ENCODE data around the gene NF2. TPM values are rescaled to one million over a fixed set of nuclear protein-coding genes. Genes with fewer than 3 reads are reported as not detected.
A peak's percentile ranks its signal among the peaks of the same experiment; 100 is the strongest.

The NF2 gene
- total RNA-seq, 3 donors from 2014 or later, result 21.1 to 36.1 (median 31.8) TPM

DNA sequence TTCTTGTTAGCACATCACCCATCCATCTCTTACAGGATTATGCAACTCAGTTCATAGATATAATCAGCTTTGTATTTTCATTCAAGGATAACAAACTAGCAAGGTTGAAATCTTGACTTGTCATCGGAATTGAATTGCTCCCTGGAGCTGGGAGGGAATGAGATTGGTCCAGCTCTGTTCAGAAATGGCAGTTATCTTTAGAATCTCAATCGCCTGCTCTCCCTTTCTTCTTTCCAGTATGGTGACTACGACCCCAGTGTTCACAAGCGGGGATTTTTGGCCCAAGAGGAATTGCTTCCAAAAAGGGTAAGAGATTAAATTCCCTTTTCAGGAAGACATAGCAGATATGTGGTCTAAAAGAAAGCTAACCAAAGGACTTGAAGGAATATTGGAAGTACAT, 51.0 kb downstream of the NF2 start:
- no peak for DNase-seq (ENCODE audit: low spot score in 2 of 2)
- Histone ChIP-seq H3K27ac (no peak overlapping the region), H3K9me3 (no peaks in the 10 kb centered on the region), H3K4me3 (no peak overlapping the region), H3K36me3 (no peaks in the 10 kb centered on the region), H3K4me1 (peaks cover 0 to 4% of the 10 kb centered on the region in 2 donors), H3K27me3 (no peaks in the 10 kb centered on the region)
- no peak for TF ChIP-seq POLR2AphosphoS5 (IDR thresholded peaks at IDR 0.05)
- TF ChIP-seq POLR2A (IDR thresholded peaks at IDR 0.05), result no peak
- TF ChIP-seq, protein P1, sequence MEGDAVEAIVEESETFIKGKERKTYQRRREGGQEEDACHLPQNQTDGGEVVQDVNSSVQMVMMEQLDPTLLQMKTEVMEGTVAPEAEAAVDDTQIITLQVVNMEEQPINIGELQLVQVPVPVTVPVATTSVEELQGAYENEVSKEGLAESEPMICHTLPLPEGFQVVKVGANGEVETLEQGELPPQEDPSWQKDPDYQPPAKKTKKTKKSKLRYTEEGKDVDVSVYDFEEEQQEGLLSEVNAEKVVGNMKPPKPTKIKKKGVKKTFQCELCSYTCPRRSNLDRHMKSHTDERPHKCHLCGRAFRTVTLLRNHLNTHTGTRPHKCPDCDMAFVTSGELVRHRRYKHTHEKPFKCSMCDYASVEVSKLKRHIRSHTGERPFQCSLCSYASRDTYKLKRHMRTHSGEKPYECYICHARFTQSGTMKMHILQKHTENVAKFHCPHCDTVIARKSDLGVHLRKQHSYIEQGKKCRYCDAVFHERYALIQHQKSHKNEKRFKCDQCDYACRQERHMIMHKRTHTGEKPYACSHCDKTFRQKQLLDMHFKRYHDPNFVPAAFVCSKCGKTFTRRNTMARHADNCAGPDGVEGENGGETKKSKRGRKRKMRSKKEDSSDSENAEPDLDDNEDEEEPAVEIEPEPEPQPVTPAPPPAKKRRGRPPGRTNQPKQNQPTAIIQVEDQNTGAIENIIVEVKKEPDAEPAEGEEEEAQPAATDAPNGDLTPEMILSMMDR (IDR thresholded peaks at IDR 0.05), result no peak
- intact Hi-C loops (cut with DNase I; ENCODE audit: low total_unique reads), result no loop called here

DNA sequence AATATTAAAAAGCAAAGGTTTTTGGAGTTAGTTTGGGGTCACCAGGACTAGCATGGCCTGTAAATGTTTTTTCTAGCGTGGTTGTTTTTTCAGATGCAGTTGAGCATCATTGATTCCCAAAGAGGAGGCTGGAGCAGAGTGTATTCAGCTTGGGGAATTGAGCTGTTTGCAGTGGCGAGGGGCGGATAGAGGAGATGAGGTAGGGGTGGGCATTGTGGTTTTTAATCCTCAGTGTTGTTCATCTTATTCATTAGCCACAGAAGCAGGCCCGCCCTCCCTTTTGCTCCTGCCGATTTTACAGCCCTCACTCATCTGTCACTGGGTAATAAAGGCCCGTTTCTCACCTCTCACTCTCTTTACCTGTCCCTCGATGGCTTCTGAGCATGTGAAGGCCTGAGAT, 51.4 kb downstream of the NF2 start:
- no peaks in the 10 kb centered on the region for H3K9me3 ChIP-seq
- no peaks in the 10 kb centered on the region for H3K27me3 ChIP-seq
- TF ChIP-seq POLR2A (IDR thresholded peaks at IDR 0.05) (no peak), POLR2AphosphoS5 (IDR thresholded peaks at IDR 0.05) (no peak)
- TF ChIP-seq, protein P1 (IDR thresholded peaks at IDR 0.05), result no peak
- no peak overlapping the region for H3K27ac ChIP-seq
- intact Hi-C loops (cut with DNase I; ENCODE audit: low total_unique reads), result no loop called here
- no peak overlapping the region for H3K4me3 ChIP-seq
- DNase-seq (ENCODE audit: low spot score in 2 of 2), result no peak
- peaks cover 0 to 4% of the 10 kb centered on the region in 2 donors for H3K4me1 ChIP-seq
- H3K36me3 ChIP-seq, result no peaks in the 10 kb centered on the region

DNA sequence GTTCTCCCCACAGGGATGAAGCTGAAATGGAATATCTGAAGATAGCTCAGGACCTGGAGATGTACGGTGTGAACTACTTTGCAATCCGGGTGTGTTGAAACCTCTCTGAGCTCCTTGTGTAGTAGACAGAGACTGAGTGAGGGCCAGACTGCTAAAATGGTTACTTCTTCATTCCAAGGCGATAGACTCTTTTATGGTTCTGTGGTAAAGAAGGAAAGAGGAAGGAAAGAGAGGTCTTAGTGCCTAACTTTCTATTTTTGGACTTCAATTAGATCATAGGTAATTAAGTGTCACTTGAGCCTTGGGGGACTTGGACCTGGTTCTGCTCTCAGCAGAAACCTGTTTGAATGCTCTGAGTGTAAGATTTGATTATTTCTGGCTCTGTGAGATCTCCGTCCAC, 54.7 kb downstream of the NF2 start:
- TF ChIP-seq POLR2A (IDR thresholded peaks at IDR 0.05), result no peak
- no peaks in the 10 kb centered on the region for H3K36me3 ChIP-seq
- no peaks in the 10 kb centered on the region for H3K27me3 ChIP-seq
- peak overlapping the region; percentile 60 to 65 for H3K27ac ChIP-seq
- no peak overlapping the region for H3K4me3 ChIP-seq
- peaks cover 0 to 4% of the 10 kb centered on the region in 2 donors for H3K4me1 ChIP-seq
- intact Hi-C loops (cut with DNase I; ENCODE audit: low total_unique reads), result no loop called here
- H3K9me3 ChIP-seq, result no peaks in the 10 kb centered on the region
- no peak for DNase-seq (ENCODE audit: low spot score in 2 of 2)

DNA sequence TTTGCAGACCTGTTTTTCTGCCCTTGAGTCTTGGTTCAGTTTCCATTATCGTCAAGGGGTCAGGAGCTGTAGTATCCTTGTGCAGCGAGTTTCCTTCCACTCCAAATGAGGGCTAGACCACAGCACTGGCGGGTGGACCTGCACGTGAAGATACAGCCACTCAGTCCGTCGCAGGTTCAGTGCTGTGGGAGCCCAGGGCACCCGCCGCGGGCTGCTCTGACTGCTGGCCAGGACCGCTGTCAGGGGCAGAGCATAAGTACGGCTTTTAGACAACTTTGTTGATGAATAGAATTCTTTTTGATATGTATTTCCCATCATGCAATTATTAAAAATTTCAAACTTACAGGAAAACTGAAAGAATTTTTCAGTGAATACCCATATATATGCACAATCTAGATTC, 56.6 kb downstream of the NF2 start:
- Histone ChIP-seq H3K27me3 (no peaks in the 10 kb centered on the region), H3K4me3 (no peak overlapping the region), H3K27ac (no peak overlapping the region), H3K9me3 (no peaks in the 10 kb centered on the region), H3K4me1 (no peaks in the 10 kb centered on the region), H3K36me3 (no peaks in the 10 kb centered on the region)
- intact Hi-C loops (cut with DNase I; ENCODE audit: low total_unique reads), result no loop called here
- DNase-seq (ENCODE audit: low spot score in 2 of 2), result no peak
- TF ChIP-seq POLR2A (IDR thresholded peaks at IDR 0.05), result no peak
- TF ChIP-seq POLR2AphosphoS5 (IDR thresholded peaks at IDR 0.05), result no peak
- TF ChIP-seq, protein P1 (IDR thresholded peaks at IDR 0.05), result no peak

DNA sequence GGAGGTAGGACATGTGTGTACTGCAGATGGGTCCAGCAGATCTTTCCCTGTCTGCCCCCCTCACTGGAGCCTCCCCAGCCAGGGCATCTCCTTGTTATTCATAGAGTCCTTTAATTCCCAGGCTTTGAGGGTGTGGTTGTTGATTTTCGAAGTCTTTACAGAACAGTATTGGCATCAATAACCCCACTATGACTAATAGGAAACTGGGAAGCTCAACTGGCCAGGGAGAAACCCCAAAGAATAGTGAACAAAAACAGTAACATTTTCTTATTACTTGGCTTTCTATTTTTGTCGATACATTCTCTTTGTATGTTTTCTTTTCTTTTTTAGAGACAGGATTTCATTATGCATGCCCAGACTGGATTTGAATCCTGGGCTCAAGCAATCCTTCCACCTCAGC, 57.9 kb downstream of the NF2 start:
- Histone ChIP-seq H3K27me3 (no peaks in the 10 kb centered on the region), H3K27ac (peak overlapping the region; percentile 14 to 58), H3K4me3 (no peak overlapping the region), H3K4me1 (no peaks in the 10 kb centered on the region), H3K9me3 (no peaks in the 10 kb centered on the region), H3K36me3 (no peaks in the 10 kb centered on the region)
- intact Hi-C loops (cut with DNase I; ENCODE audit: low total_unique reads), result no loop called here
- TF ChIP-seq, protein P1 (IDR thresholded peaks at IDR 0.05), result no peak
- TF ChIP-seq POLR2AphosphoS5 (IDR thresholded peaks at IDR 0.05) (no peak), POLR2A (IDR thresholded peaks at IDR 0.05) (no peak)
- no peak for DNase-seq (ENCODE audit: low spot score in 2 of 2)

Measured in breast epithelium (tissue), 4 donors.